Measurements from ENCODE around the gene ITGA4.

- TF ChIP-seq CTCF (IDR thresholded peaks at IDR 0.05) (no peak), POLR2A (IDR thresholded peaks at IDR 0.05) (no peak)
These were observed 26.7 kb downstream of the ITGA4 start for GRCh38 chr2:181483876-181484275.
